ENCODE measurements around the gene VPS54. TPM values are rescaled to one million over a fixed set of nuclear protein-coding genes. Genes with fewer than 3 reads are reported as not detected.

Gene VPS54
- total and polyA plus RNA-seq, 9 of the 15 experiments (the other 6 are each of a cell fraction or from before 2014, with no cell fraction given), result 4.9 to 23.2 (median 13.2) TPM

- no peak for TF ChIP-seq TRIM25 (IDR thresholded peaks at IDR 0.05; ENCODE audit: borderline replicate concordance)
- no peak for TF ChIP-seq ZNF511 (CRISPR knock-in tag; IDR thresholded peaks at IDR 0.05)
- no peak for TF ChIP-seq ZNF253 (CRISPR knock-in tag; conservative IDR thresholded peaks at IDR 0.05)
- no peak for TF ChIP-seq TOE1 (IDR thresholded peaks at IDR 0.05; ENCODE audit: borderline replicate concordance)
- TF ChIP-seq TOE1 (CRISPR knock-in tag; IDR thresholded peaks at IDR 0.05; ENCODE audit: borderline replicate concordance, low read depth), result no peak
These were observed 165.5 kb downstream of the VPS54 start (continued) for GRCh38 chr2:63853527-63854310.

GRCh38 chr2:63851691-63852311 lies 167.4 kb downstream of the VPS54 start:
- Histone ChIP-seq H3K4me2 (ENCODE audit: insufficient read depth, low read length) (no peak overlapping the region), H3K27me3 (ENCODE audit: control insufficient read depth in 2 of 2, insufficient read depth in 2 of 2, low read length in 2 of 2) (no peaks in the 10 kb centered on the region), H3K79me2 (ENCODE audit: control insufficient read depth, insufficient read depth, low read length) (peaks cover 88% of the 10 kb centered on the region), H4K20me1 (replicated peaks; ENCODE audit: control insufficient read depth, insufficient read depth, low read length) (peaks cover 8% of the 10 kb centered on the region; the same call in 1 of the 2 replicates), H2AFZ (ENCODE audit: low read depth, low read length) (no peak overlapping the region), H3K9me3 (replicated peaks; ENCODE audit: control insufficient read depth, insufficient read depth, low read depth, low read length) (no peaks in the 10 kb centered on the region), H3K4me3 (no peak overlapping the region), H3K9me1 (ENCODE audit: control insufficient read depth, insufficient read depth, low read length) (no peaks in the 10 kb centered on the region), H3K36me3 (ENCODE audit: control insufficient read depth, insufficient read depth, low read length) (peaks cover 12% of the 10 kb centered on the region; the same call in 1 of the 3 replicates), H3K27ac (ENCODE audit: extremely low read depth, low read depth, low read length) (no peak overlapping the region), H3K4me1 (replicated peaks in 1 of 2; ENCODE audit: control insufficient read depth in 2 of 2, insufficient read depth in 2 of 2, low read length in 2 of 2) (peaks cover 0 to 42% of the 10 kb centered on the region in 2 experiments; a peak in 4 of 5 replicates), H3K9ac (ENCODE audit: insufficient read depth in 1 of 2, low read depth in 2 of 2, low read length in 2 of 2) (no peak overlapping the region)
- ATAC-seq, result no peak
- ChIA-PET CTCF (ENCODE audit: low intra/inter-chr PET ratio) (no interaction called here), POLR2A (interaction anchor here (0.7 to 6.2 kb wide), 3 partner anchors 10 to 263 kb away, joined by 6 to 47 read pairs (median 6); partner anchors contain the start of genes UGP2 and WDPCP)
- in situ Hi-C loops (cut with MboI) (no loop called here), intact Hi-C loops (cut with micrococcal nuclease) (no loop called here)
- BruUV-seq (replicated peaks), result no TSS peak
- FAIRE-seq, result no peak
- WGBS (ENCODE audit: insufficient coverage, low coverage, missing lambda C conversion rate), result 0% methylated on average over 1 of the region's 1 CpG
- DNase-seq (ENCODE audit: extremely low read depth in 1 of 4, low spot score in 3 of 4), result no peak
- TF ChIP-seq USF1 (CRISPR knock-in tag; IDR thresholded peaks at IDR 0.05), result no peak
- TF ChIP-seq BRCA1 (IDR thresholded peaks at IDR 0.05), result no peak
- TF ChIP-seq BRCA1 (CRISPR knock-in tag; IDR thresholded peaks at IDR 0.05), result no peak
- TF ChIP-seq PTBP1 (IDR thresholded peaks at IDR 0.05; ENCODE audit: low read depth, low read length), result no peak
- TF ChIP-seq CBFA2T3 (IDR thresholded peaks at IDR 0.05), result peak; percentile 45; the same call in 1 of the 2 replicates
- no peak for TF ChIP-seq CCAR2 (IDR thresholded peaks at IDR 0.05; ENCODE audit: low read depth, low read length)
- no peak for TF ChIP-seq HMG20B (CRISPR knock-in tag; IDR thresholded peaks at IDR 0.05)
- no peak for TF ChIP-seq PURB (CRISPR knock-in tag; IDR thresholded peaks at IDR 0.05; ENCODE audit: low read depth)
- TF ChIP-seq ARID1B (IDR thresholded peaks at IDR 0.05), result peak; percentile 44
- TF ChIP-seq TAL1 (IDR thresholded peaks at IDR 0.05), result 0 out of 2 replicates have a peak, but pooled peaks have one; percentile 22
- no peak for TF ChIP-seq ARID3B (CRISPR knock-in tag; IDR thresholded peaks at IDR 0.05; ENCODE audit: borderline replicate concordance)

All from K562 (cell line).